ENCODE data around the gene CEACAM6.

The CEACAM6 gene

DNA sequence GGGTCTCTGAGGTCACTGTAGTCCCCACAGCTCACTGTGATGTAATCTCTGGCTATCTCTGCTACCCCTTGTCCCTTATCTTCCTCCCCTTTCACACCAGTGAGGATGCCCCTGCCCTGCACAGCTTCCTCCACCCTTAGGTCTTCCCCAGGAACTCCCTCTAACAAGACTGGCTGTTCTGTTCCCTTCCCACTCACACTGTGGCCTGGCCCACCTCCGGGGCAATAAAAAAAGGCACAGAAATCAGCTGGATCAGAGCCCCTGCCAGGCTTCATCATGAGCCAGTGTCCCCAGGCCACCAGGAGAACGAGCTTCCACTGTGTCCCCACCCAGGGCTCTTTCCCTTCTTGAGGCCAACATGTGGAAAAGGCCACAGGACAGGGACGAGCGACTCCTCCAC, 45.7 kb downstream of the CEACAM6 start:
- no peak for DNase-seq

DNA sequence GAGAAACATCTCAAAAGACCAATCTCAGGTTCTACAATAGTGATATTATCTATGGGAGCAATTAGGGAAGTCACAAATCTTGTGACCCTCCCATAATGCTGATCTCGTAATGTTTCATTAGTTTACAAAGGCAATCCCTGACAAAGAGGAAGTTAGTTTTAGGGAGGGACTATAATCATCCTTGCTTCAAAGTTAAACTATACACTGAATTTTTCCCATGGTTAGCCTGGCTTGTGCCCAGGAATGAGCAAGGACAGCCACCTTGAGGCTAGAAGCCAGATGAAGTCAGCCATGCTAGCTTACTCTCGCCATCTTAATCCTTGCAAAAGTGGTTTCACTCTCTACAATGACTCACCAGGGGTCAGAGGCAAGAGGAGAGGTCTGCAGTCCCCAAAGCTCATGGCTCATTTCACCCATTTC, 46.5 kb downstream of the CEACAM6 start:
- no peak for DNase-seq

DNA sequence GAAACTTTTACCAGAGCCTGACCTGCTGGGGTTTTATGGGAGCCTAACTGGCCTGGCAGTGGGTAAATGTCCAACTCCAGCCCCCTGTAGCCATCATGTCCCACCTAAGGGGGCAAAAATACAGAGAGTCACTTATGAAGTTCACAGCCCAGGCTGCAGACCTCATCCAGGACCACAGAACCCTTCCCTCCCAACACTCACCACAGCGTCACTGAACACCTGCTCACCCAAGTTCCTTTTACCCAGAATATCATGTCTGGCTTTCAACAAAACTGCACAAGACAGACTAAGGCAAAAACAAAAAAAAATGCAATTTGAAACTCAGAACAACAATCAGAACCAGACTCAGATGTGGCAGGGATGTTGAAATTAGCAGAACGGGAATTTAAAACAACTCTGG, 47.4 kb downstream of the CEACAM6 start:
- no peak for DNase-seq

DNA sequence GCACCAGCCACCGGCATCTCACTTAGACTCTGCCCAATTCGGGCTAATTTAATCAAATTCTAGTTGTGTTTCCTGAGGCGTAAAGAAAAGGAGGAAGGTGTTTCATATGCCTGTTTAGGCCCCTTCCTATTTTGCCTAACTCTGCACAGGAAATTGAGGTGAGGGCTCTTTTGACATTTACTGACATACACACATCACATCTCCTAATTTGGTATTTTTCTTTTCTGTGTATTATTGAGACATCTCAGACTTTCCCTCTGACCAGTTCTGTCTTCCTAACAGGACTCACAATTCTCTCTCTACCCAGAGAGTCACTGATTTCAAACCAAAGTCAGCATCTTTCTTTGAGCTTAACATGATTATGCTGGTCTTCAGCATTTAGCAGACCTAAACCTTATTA, 49.0 kb downstream of the CEACAM6 start:
- no peak for DNase-seq

DNA sequence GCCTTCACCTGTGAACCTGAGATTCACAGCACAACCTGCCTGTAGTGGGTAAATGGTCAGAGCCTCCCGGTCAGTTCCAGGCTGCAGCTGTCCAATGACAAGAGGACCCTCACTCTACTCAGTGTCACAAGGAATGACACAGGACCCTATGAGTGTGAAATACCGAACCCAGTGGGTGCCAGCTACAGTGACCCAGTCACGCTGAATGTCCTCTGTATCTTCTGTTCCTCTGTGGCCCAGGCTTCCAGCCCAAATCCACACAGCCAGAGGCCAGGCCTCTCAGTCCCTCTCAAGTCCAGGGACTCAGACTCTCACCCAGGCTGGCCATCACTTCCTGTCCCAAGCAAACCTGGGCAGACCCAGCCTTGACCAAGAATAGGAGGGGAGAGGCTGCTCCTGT, 51.8 kb downstream of the CEACAM6 start:
- DNase-seq = no peak

DNA sequence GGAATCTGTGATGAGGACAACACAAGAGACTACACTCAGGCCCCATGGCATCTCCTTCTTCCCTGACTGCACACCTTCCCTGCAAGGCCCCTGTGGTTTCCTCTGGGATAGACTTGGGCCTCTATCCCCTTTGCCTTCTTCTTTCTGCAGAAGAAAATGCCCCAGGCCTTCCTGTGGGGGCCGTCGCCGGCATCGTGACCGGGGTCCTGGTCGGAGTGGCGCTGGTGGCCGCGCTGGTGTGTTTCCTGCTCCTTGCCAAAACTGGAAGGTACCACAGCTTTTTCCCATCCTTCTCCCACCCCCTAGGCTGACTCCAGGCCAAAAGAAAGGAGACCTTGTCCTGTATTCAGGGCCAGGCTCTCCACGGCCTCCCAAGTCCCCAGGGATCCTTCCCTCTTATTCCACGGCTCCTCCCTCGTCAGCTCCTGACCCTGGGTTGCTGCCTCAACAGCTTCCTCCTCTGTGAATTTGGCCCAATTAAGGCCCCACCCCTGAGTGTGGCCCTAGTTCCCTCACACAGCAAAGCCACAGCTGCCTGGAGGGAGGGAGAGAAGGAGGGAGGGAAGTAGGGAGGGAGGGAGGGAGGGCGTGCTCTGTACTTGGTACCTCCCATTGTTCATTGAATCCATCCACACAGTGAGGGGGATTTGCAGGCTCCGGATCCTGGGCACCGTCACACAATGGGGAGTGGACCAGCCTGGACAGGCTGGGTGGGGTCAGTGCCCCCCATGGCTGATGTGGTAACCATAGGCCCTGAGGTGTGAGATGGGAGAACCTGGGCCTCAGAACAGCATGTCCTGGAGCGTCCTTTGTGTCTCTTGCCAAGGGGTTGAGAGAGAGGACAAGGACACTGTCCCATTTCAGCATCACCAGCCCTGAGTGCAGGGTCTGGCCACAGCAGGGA, 53.6 kb downstream of the CEACAM6 start:
- no peak for DNase-seq

DNA sequence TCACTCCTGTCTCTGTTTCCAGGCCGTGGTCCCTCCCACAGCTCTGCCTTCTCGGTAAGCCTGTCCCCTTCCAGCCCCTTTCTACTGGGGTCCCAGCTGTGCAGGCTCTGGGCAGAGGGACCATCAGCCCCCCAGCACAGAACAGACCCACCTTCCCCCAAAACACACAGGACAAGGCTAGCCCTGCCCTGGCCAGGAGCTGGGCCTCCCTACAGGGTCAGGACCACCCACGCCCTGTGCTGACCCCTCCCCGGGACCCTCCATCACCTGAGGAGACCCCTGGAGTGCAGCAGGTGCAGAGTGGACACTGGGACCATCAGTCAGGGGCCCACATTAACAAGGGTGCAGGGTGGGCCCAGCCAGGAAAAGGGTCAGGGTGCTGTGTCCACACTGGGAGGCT, 55.0 kb downstream of the CEACAM6 start:
- DNase-seq = no peak

DNA sequence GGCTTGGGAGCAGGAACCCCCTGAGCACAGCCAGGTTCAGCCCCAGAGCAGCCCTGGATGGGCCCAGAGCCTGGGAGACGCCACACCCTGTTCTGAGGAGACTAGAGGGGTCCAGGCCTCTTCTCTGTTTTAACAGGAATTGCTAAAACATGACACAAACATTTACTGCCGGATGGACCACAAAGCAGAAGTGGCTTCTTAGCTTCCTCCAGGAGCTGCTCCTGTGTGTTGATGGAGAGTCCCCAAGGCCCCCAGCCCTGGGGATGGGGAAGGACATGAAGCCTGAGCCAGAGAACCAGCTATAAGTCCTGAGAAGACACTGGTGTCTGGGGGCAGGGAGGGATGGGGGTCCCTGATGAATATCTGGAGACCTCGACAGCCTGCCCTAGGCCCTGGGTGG, 55.7 kb downstream of the CEACAM6 start:
- no peak for DNase-seq

DNA sequence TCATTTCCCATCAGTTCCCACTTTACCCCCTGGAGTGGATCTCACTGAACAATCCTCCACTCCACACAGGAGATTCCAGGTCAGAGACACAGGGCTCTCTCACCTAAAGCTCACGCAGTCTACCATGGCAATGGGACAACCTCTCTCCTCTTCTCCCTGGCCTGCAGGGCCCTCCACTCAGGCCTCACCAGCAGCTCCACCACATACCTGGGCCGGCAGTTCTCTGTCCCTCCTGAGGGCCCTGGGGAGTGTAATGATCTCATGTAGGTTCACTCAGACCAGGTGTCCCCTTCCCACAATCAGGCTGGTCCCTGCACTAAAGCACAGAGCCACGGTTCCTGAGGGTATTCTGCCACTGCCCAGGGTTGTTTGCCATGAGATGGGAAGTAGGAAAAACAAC, 56.7 kb downstream of the CEACAM6 start:
- no peak for DNase-seq

DNA sequence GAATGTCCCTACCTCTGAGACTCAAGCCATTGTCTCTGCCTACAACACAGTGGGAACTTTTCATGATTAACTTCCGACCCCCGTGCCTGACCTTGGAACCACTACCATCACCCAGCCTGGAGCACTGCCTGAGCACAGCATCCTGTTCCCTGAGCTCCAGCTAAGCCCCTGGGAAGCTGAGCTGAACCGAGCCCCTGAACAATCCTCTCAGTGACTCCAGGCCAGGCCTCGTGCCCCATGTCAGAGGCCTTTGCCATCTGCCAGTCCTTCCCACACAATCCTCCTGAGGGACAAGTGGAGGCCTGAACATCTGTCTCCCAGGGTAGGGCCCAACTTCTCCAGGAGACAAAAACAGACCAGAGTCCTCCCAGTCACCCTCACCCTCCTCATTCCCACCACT, 58.6 kb downstream of the CEACAM6 start:
- DNase-seq = no peak

DNA sequence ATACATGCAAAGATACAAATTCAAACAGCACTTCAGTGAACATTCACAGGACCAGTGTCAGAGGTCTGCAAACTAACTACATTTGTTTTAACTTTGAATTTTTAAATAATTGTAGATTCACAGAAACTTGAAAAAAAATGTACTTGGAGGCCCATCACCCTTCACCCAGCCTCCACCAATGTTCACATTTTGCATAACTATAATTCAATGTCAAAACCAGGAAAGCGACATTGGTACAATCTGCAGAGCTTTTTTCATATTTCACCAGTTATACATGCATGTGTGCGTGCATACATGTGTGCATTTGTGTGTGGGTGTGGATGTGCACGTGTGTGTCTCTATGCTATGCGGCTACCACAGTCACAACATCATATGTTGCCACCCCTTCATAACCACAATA, 60.0 kb downstream of the CEACAM6 start:
- no peak for DNase-seq

DNA sequence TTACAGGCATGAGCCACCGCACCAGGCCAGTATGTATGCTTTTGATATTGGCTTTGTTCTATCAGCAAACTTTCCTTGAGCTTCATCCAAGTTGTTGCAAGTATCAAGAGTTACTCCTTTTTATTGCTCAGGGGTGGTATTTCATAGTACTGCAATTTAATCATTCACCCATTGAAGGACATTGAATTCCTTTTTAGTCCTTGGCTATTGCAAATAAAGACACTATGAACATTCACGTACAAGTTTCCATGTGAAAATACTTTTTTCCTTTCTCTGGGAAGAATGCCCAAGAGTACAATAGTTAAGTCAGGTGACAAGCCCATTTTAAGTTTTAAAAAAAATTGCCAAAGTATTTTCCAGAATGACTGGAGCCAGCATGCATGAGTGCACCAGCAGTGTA, 61.4 kb downstream of the CEACAM6 start:
- no peak for DNase-seq

DNA sequence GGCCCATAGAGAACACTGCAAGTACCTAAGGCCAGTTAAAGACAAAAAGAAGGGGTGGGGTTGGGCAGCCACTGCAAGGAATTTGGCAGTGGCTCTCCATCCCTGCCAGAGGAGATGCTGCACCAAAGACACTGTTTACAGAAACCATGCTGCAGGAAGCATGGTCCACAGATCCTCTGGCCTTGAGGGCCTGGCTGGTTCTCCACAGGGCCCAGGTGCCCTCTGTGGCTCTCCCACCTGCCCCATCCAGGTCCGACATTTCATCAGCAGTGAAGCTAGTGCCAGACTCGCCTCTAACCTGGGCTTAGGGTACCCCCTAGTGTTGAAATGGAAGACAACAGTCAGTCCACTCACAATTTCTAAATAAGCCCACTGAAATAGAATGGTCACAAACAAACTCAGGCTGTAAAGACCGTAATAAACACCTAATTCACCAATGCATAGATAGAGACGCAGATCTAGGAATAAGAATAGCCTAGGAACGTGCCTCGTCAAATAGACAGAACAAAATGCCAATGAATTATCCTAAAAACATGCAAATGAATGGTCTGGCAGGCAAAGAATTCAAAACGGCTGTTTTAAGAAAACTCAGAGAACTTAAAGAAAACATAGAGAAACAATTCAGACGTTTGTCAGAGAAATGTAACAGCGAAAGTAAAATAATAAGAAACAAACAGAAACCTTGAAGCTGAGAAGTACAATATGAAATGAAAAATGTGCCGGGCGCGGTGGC, 65.8 kb downstream of the CEACAM6 start:
- DNase-seq = peak; percentile 44

Measured in SHP77 treated with DMSO at 0.1 percent for 48 hours (cell line).